ENCODE data around the gene NMUR2. TPM values are rescaled to one million over a fixed set of nuclear protein-coding genes. Genes with fewer than 3 reads are reported as not detected.

Gene NMUR2
- total RNA-seq, 1 experiment from 2014 or later, result not detected

GRCh38 chr5:152400846-152401245 lies 4.2 kb downstream of the NMUR2 start:
- H3K9me3 ChIP-seq (ENCODE audit: insufficient read depth, low read depth), result no peaks in the 10 kb centered on the region
- intact Hi-C loops (cut with micrococcal nuclease; ENCODE audit: unreplicated experiment), result no loop called here
- no peaks in the 10 kb centered on the region for H3K27me3 ChIP-seq (ENCODE audit: insufficient read depth, low read depth)
- H4K20me1 ChIP-seq (ENCODE audit: insufficient read depth), result no peaks in the 10 kb centered on the region
- DNase-seq, result no peak
- no peaks in the 10 kb centered on the region for H3K9me2 ChIP-seq (ENCODE audit: insufficient read depth)
- BruUV-seq (replicated peaks), result no TSS peak
- H3K79me2 ChIP-seq (ENCODE audit: low read depth), result no peaks in the 10 kb centered on the region
- H3K36me3 ChIP-seq (ENCODE audit: low read depth), result no peaks in the 10 kb centered on the region
- ChIA-PET CTCF (no interaction called here), POLR2A (ENCODE audit: unreplicated experiment) (no interaction called here)
- no peaks in the 10 kb centered on the region for H3K4me1 ChIP-seq (replicated peaks; ENCODE audit: insufficient read depth)
- H3K27ac ChIP-seq, result no peak overlapping the region
- no peak for TF ChIP-seq EZH2 (IDR thresholded peaks at IDR 0.05; ENCODE audit: low read depth)
- TF ChIP-seq CTCF (conservative IDR thresholded peaks at IDR 0.05), result no peak
- no peaks in the 10 kb centered on the region for H3F3A ChIP-seq (ENCODE audit: insufficient read depth, low read depth)
- H3K4me2 ChIP-seq, result no peak overlapping the region
- H2AFZ ChIP-seq, result no peak overlapping the region
- H3K4me3 ChIP-seq, result no peak overlapping the region

GRCh38 chr5:152397581-152397980 lies 7.5 kb downstream of the NMUR2 start:
- no peak overlapping the region for H2AFZ ChIP-seq
- POLR2A ChIA-PET (ENCODE audit: unreplicated experiment), result no interaction called here
- H3K79me2 ChIP-seq (ENCODE audit: low read depth), result no peaks in the 10 kb centered on the region
- no peak overlapping the region for H3K27ac ChIP-seq
- H3K9me2 ChIP-seq (ENCODE audit: insufficient read depth), result no peaks in the 10 kb centered on the region
- no peaks in the 10 kb centered on the region for H3K9me3 ChIP-seq (ENCODE audit: insufficient read depth, low read depth)
- no peaks in the 10 kb centered on the region for H3F3A ChIP-seq (ENCODE audit: insufficient read depth, low read depth)
- no peak overlapping the region for H3K4me2 ChIP-seq
- intact Hi-C loops (cut with micrococcal nuclease; ENCODE audit: unreplicated experiment), result no loop called here
- BruUV-seq (replicated peaks), result no TSS peak
- CTCF ChIA-PET, result no interaction called here
- no peaks in the 10 kb centered on the region for H3K27me3 ChIP-seq (ENCODE audit: insufficient read depth, low read depth)
- H4K20me1 ChIP-seq (ENCODE audit: insufficient read depth), result no peaks in the 10 kb centered on the region
- no peak overlapping the region for H3K4me3 ChIP-seq
- H3K36me3 ChIP-seq (ENCODE audit: low read depth), result no peaks in the 10 kb centered on the region
- TF ChIP-seq EZH2 (IDR thresholded peaks at IDR 0.05; ENCODE audit: low read depth) (no peak), CTCF (conservative IDR thresholded peaks at IDR 0.05) (no peak)
- no peak for DNase-seq
- H3K4me1 ChIP-seq (replicated peaks; ENCODE audit: insufficient read depth), result no peaks in the 10 kb centered on the region

- Histone ChIP-seq H3K4me2 (no peak overlapping the region), H3K79me2 (ENCODE audit: low read depth) (no peaks in the 10 kb centered on the region), H3K9me3 (ENCODE audit: insufficient read depth, low read depth) (no peaks in the 10 kb centered on the region), H3K4me3 (no peak overlapping the region), H3K27ac (no peak overlapping the region), H2AFZ (no peak overlapping the region), H4K20me1 (ENCODE audit: insufficient read depth) (no peaks in the 10 kb centered on the region), H3K9me2 (ENCODE audit: insufficient read depth) (no peaks in the 10 kb centered on the region), H3K27me3 (ENCODE audit: insufficient read depth, low read depth) (no peaks in the 10 kb centered on the region), H3F3A (ENCODE audit: insufficient read depth, low read depth) (no peaks in the 10 kb centered on the region), H3K4me1 (replicated peaks; ENCODE audit: insufficient read depth) (no peaks in the 10 kb centered on the region), H3K36me3 (ENCODE audit: low read depth) (no peaks in the 10 kb centered on the region)
- intact Hi-C loops (cut with micrococcal nuclease; ENCODE audit: unreplicated experiment), result no loop called here
- ChIA-PET POLR2A (ENCODE audit: unreplicated experiment) (no interaction called here), CTCF (no interaction called here)
- DNase-seq, result no peak
- TF ChIP-seq CTCF (conservative IDR thresholded peaks at IDR 0.05), result no peak
- TF ChIP-seq EZH2 (IDR thresholded peaks at IDR 0.05; ENCODE audit: low read depth), result no peak
- no TSS peak for BruUV-seq (replicated peaks)
These were observed 11.6 kb downstream of the NMUR2 start for GRCh38 chr5:152393441-152393840.
